HTR-8/SVneo (cell line): ENCODE measurements around the gene MAP3K5.
"Not testable (repeated sequence)": the region's sequence is repeated elsewhere in the genome, so short reads cannot be mapped to it uniquely, and the experiment has no call there.

Experiments
- DNase-seq: peaks from one replicate; pipeline ENCODE4 v3.0.0; 2011; ENCODE audit warnings: low spot score, mixed read lengths; ENCODE audit not compliant: insufficient read length
- FAIRE-seq: peaks from 2 replicates; lab custom pipeline; 2011; peaks lifted over from hg19 to GRCh38; lab: Jason Lieb, UNC

MAP3K5 gene

DNA sequence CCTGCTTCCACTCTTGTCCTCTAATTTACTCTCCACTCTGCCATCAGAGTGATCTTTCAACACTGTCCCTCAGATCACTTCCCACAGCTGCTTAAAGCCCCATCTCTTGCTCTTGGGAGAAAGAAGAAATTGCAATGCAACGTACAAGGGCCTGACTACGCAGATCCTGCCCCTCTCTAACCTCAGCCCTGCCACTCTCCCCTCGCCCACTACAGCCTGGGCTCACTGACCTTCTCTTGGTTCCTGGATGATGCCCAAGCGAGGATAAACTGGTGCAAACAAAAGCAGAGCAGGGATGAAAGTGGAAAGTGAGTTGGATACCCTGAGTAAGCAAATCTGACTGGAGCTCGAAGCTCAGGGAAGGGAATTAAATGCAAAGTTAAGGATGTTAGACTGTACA is 92.9 kb downstream of the MAP3K5 start:
- no peak for DNase-seq
- FAIRE-seq: no peak

- FAIRE-seq (no peak), DNase-seq (no peak)
Observed at GRCh38 chr6:136696783-136697364, 95.4 kb downstream of the MAP3K5 start.

DNA sequence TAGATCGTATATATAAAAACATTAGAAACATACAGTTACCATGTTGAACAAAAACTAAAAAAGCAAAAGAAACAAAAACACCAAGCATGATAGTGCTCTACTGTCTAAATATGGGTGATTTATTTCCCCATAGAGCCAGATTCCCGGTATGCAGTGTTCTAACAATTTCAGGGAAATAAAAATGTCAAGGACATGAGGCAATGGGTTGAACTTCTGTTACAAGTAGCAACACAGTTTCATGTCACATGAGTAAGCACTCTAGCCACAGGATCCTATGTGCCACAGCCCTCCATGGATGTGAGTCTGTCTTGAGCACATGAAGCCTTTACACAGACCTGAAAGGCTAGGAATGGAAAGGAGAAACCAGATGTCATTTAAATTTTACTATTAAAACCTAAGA is 96.0 kb downstream of the MAP3K5 start:
- DNase-seq (no peak), FAIRE-seq (no peak)

- FAIRE-seq (no peak), DNase-seq (no peak)
Observed at GRCh38 chr6:136695412-136695811, 96.9 kb downstream of the MAP3K5 start.

DNA sequence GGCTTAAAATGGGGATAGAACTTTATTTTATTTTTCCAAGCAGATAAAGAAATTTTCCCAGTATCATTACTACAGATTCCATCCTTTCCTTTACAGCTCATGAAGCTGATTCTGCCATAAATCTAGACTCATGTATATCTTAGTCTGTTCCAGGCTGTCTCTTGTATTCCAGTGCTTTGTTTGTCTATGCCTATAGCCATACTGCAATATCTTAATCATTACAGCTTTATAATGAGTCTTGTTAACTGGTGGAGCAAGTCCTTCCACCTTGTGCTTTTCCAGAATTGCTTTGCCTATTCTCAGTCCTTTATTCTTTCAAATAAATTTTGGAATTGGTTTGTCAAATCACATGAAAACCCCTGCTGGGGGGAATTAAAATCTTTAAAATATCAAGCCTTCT is 99.2 kb downstream of the MAP3K5 start:
- FAIRE-seq (no peak), DNase-seq (no peak)

GRCh38 chr6:136687894-136688293 is 104.4 kb downstream of the MAP3K5 start:
- not testable (repeated sequence) for DNase-seq, FAIRE-seq

GRCh38 chr6:136685540-136686108 is 106.7 kb downstream of the MAP3K5 start:
- DNase-seq (no peak), FAIRE-seq (no peak)

DNA sequence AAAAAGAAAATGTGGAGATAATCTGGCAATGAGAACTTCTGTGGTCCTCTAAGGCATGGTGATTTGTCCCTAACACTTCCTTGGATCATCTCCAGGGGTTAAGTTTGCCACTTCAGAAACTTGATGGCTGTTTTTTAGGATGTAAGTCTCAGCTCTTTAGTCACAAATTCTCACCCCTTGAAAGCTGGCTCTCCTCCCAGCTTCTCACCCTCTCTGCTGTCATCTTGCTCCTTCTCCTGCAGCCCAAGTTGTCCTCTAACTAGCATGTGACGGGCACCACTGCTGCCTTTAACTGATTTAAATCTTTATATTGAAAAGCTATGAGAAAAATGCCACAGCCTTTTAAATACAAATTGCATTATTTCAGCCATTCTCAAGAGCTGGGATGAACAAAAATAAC is 107.8 kb downstream of the MAP3K5 start:
- DNase-seq (no peak), FAIRE-seq (no peak)

- FAIRE-seq: no peak
Observed at GRCh38 chr6:136683209-136683941, 108.9 kb downstream of the MAP3K5 start.

DNA sequence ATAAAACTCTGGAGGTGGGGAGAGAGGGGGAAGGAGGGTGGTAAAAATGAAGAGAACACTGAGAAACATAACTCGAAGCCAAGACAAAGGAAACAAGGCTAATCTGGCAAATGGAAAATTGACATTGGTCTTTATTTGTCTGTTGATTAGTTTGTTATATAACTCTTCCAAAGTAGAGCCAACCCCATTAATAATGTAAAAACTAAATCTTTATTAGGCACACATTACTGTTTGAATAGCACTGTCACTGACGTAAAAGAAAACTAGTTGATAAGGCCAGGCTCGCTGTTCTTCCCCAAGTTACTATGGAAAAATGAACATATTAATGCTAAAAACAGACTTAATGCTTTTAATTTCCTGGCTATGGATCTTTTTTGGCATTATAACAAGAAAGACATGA is 110.0 kb downstream of the MAP3K5 start:
- FAIRE-seq (no peak), DNase-seq (no peak)

More at GRCh38 chr6:136683209-136683941, 108.9 kb downstream of the MAP3K5 start:
- DNase-seq: no peak

- FAIRE-seq: no peak
Observed at GRCh38 chr6:136677822-136678221, 114.5 kb downstream of the MAP3K5 start.

GRCh38 chr6:136677344-136677743 is 114.9 kb downstream of the MAP3K5 start:
- DNase-seq (no peak), FAIRE-seq (no peak)

More at GRCh38 chr6:136677822-136678221, 114.5 kb downstream of the MAP3K5 start:
- no peak for DNase-seq

- DNase-seq (no peak), FAIRE-seq (no peak)
Observed at GRCh38 chr6:136676075-136676474, 116.2 kb downstream of the MAP3K5 start.

DNA sequence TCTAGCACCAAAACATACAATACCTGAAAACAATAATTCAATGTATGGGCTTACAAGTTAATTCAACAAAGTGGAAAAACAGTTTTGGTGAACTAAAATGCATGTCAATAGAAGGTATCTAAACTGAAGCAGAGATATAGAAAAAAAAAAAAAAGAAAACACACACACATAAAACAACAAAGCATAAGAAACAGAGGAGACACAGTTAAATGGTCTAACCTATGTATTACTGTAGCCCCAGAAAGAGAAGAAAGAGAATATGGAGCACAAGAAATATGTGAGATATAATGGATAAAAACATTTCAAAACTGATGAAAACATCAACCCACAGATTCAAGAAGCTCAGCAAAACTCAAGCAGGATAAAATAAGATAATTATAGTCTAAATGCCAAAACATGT is 118.7 kb downstream of the MAP3K5 start:
- DNase-seq (no peak), FAIRE-seq (no peak)

DNA sequence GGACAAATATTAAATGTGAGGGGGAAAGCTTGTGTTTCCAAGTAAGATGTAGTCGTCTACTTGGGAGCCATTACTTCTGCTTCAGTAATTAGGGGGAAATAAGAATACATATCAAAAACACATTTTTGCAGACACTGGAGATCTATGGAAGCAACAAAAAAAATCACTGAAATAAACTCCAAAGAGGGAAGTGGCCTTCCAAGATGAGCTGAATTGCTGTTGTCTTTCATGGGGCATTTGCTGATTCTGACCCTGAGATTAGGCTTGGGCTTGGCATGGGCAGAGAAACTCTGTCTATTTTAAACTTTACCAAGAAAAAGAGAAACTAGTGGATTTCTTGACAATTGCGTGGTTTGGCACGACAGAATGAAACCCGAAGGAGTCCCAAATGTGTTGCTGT is 120.1 kb downstream of the MAP3K5 start:
- FAIRE-seq (no peak), DNase-seq (no peak)

DNA sequence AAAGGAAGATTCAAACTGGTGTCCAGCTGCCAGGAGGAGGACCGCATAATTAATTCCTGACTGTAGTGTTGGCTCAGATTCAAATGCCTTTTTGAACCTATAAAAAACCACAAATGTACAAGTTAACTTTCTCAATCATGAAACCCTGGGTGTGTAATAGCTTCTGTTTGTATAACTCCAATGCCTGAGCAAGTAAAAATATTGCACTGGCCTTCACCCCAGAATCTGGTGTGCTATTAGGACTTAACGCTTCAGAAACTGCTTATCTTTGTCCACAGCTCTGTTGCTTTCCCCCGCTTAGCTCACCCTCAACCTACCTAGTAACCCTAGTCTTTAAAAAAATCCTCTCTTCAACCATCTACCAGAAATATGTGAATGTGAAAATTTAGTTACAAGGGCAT is 123.0 kb downstream of the MAP3K5 start:
- DNase-seq (peak; percentile 9), FAIRE-seq (no peak)

- FAIRE-seq: no peak
Observed at GRCh38 chr6:136668571-136668970, 123.7 kb downstream of the MAP3K5 start.

GRCh38 chr6:136666041-136666440 is 126.2 kb downstream of the MAP3K5 start:
- DNase-seq (no peak), FAIRE-seq (no peak)

More at GRCh38 chr6:136668571-136668970, 123.7 kb downstream of the MAP3K5 start:
- no peak for DNase-seq

GRCh38 chr6:136662347-136663237 is 129.7 kb downstream of the MAP3K5 start:
- FAIRE-seq (no peak), DNase-seq (no peak)

DNA sequence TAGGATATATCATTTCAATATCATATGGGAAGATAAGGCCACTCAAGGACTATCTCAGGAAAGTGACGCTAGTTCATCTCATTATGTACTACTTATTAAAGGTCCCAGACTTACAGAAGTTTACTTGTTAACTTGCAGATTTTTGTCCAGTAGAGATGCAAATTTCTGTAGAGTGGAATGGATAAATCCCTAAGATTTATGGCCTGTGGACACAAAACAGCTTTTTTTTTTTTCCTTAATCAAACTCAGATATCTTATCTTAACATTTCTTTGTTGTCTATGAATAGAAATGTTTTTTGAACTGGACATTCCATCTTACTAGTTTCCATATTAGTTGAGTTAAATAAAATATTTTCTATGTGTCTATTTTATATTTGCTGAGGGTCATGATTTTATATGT is 131.6 kb downstream of the MAP3K5 start:
- FAIRE-seq (no peak), DNase-seq (no peak)
